Adrenal gland (tissue), 12 donors: ENCODE results near the gene VIT. TPM values are rescaled to one million over a fixed set of nuclear protein-coding genes. Genes with fewer than 3 reads are reported as not detected.

ENCODE experiments used
- DNase-seq, 7 donors: peaks; one replicate each; pipeline ENCODE4 v3.0.0-alpha.2; 2019 to 2020
- H3K27ac ChIP-seq, 5 donors: fragments of 200-600 bp; sonication (generic) in 4 of 5; 1 replicate in 3 of 5; 2 replicates in 2 of 5; pipeline versions ENCODE4 v1.5.1 to v1.8.0; 2016 to 2020; ENCODE audit warnings: mild to moderate bottlenecking in 1 of 5
- H3K27me3 ChIP-seq: fragments of 200-600 bp; 2 replicates; pipeline ENCODE4 v1.8.0; 2021
- H3K36me3 ChIP-seq, 2 donors: fragments of 200-600 bp; replicated peaks in 1 of 2; 1 replicate in 1 of 2; 2 replicates in 1 of 2; pipeline versions ENCODE4 v1.5.1 to v1.8.0; 2018 to 2022
- H3K4me1 ChIP-seq, 2 donors: fragments of 200-600 bp; replicated peaks in 1 of 2; 1 replicate in 1 of 2; 2 replicates in 1 of 2; pipeline versions ENCODE4 v1.5.1 to v1.8.0; 2018 to 2021
- H3K4me3 ChIP-seq, 4 donors: fragments of 200-600 bp; sonication (generic) in 3 of 4; one replicate each; pipeline ENCODE4 v1.5.1; 2016 to 2018
- H3K9me3 ChIP-seq, 3 donors: fragments of 200-600 bp; sonication (generic) in 1 of 3; replicated peaks in 1 of 3; 1 replicate in 2 of 3; 2 replicates in 1 of 3; pipeline versions ENCODE4 v1.5.1 to v1.8.0; 2016 to 2021
- CTCF ChIP-seq, 6 experiments: fragments of 450-650 bp in 4 of 6; fragments of 200-600 bp in 2 of 6; sonication (generic) in 1 of 6; IDR thresholded peaks; 1 replicate in 5 of 6; 2 replicates in 1 of 6; pipeline versions ENCODE4 v1.5.1 to v1.8.0; 2016 to 2021; ENCODE audit warnings: antibody characterized with exemption in 6 of 6, mild to moderate bottlenecking in 2 of 6, moderate library complexity in 1 of 6
- POLR2A ChIP-seq, 2 donors: fragments of 450-650 bp; IDR thresholded peaks; one replicate each; pipeline ENCODE4 v1.6.1; 2017; ENCODE audit warnings: antibody characterized with exemption in 2 of 2, mild to moderate bottlenecking in 2 of 2, moderate library complexity in 1 of 2
- WGBS, 4 donors: extraction: QIAGEN DNeasy Blood & Tissue Kit in 2 of 4; methylation state at CpG; one replicate each; pipeline versions ENCODE4 v1.1.5 to v1.1.7; 2013 to 2017; 5-methylcytosine and 5-hydroxymethylcytosine counted together
- intact Hi-C, 2 donors: fragments of 100-400 bp; cut with DNase I; formaldehyde crosslinking; loops; one replicate each; pipeline versions ENCODE4 v1.14.1 to v1.15.0; 2022 to 2023
- polyA plus RNA-seq, 3 donors: library from polyadenylated mRNA; stranded (reverse); fragments of 200-250 nt in 2 of 3; fragments of 350-450 nt in 1 of 3; fragmentation: Illumina TruSeq in 1 of 3; extraction: RNeasy Lipid Tissue Mini Kit (QIAGEN cat#74804) in 1 of 3; gene quantifications; one replicate each; pipeline ENCODE4 v1.2.3, GENCODE V29; 2013 to 2014
- total RNA-seq, 9 donors: library from RNA; depleted of rRNA in 4 of 9; stranded (reverse); fragments of >200 nt in 4 of 9; fragments of 120-200 nt in 1 of 9; fragmentation: NEBNext Ultra II Directional in 1 of 9; extraction: Animal tissue kit (Norgen Biotek cat#: 25700) in 1 of 9; gene quantifications; one replicate each; pipeline versions ENCODE4 v1.1.0 to v1.2.4, GENCODE V29; 2013 to 2023
- donor health status: healthy with polysubstance abuse.
- donor health status: Bipolar disorder and iron deficiency.
- donor health status: DM: yes; HTN: yes; CAD: no.
- donor health status: DM: no; HTN: no; CAD: no.
- donor health status: DM: no; HTN: no; CAD: no.
- donor health status: DM: yes; HTN: yes; CAD: no.

Gene VIT
- total and polyA plus RNA-seq, 12 donors, result 0.06 to 2.0 (median 0.40) TPM; not detected in 2

GRCh38 chr2:36700311-36700710, 3.8 kb downstream of the VIT start:
- TF ChIP-seq POLR2A (IDR thresholded peaks at IDR 0.05) (no peak), CTCF (IDR thresholded peaks at IDR 0.05) (no peak)
- no peaks in the 10 kb centered on the region for H3K27me3 ChIP-seq
- H3K9me3 ChIP-seq, result no peaks in the 10 kb centered on the region
- intact Hi-C loops, result no loop called here
- no peaks in the 10 kb centered on the region for H3K36me3 ChIP-seq
- no peak overlapping the region for H3K27ac ChIP-seq
- no peak overlapping the region for H3K4me3 ChIP-seq
- H3K4me1 ChIP-seq, result peaks cover 0 to 7% of the 10 kb centered on the region in 2 donors
- WGBS, 4 donors, result 87 to 90% (median 89%) methylated on average over 4 of the region's 4 CpGs
- no peak for DNase-seq

- 57 to 67% (median 62%) methylated on average over 5 of the region's 5 CpGs for WGBS, 4 donors
- no peak for DNase-seq
- no peak overlapping the region for H3K27ac ChIP-seq
- peaks cover 0 to 1% of the 10 kb centered on the region in 2 donors for H3K4me1 ChIP-seq
- TF ChIP-seq POLR2A (IDR thresholded peaks at IDR 0.05) (no peak), CTCF (IDR thresholded peaks at IDR 0.05) (no peak)
- no peaks in the 10 kb centered on the region for H3K27me3 ChIP-seq
- intact Hi-C loops, result no loop called here
- H3K9me3 ChIP-seq, result no peaks in the 10 kb centered on the region
- H3K4me3 ChIP-seq, result no peak overlapping the region
- no peaks in the 10 kb centered on the region for H3K36me3 ChIP-seq
These were observed 4.9 kb downstream of the VIT start for GRCh38 chr2:36701391-36701795.

- TF ChIP-seq CTCF (IDR thresholded peaks at IDR 0.05) (no peak), POLR2A (IDR thresholded peaks at IDR 0.05) (no peak)
- no peak overlapping the region for H3K4me3 ChIP-seq
- DNase-seq, result no peak
- no peaks in the 10 kb centered on the region for H3K36me3 ChIP-seq
- H3K9me3 ChIP-seq, result no peaks in the 10 kb centered on the region
- intact Hi-C loops, result no loop called here
- WGBS, 4 donors, result 38 to 50% (median 46%) methylated on average over 2 of the region's 2 CpGs
- no peak overlapping the region for H3K27ac ChIP-seq
- no peaks in the 10 kb centered on the region for H3K27me3 ChIP-seq
- H3K4me1 ChIP-seq, result no peaks in the 10 kb centered on the region
These were observed 5.4 kb downstream of the VIT start for GRCh38 chr2:36701918-36702317.

- Histone ChIP-seq H3K9me3 (no peaks in the 10 kb centered on the region), H3K36me3 (no peaks in the 10 kb centered on the region), H3K27me3 (no peaks in the 10 kb centered on the region), H3K4me1 (no peaks in the 10 kb centered on the region), H3K27ac (no peak overlapping the region), H3K4me3 (no peak overlapping the region)
- DNase-seq, result no peak
- intact Hi-C loops, result no loop called here
- WGBS, 4 donors, result 76 to 80% (median 77%) methylated on average over 2 to 3 of the region's 3 CpGs
- TF ChIP-seq POLR2A (IDR thresholded peaks at IDR 0.05) (no peak), CTCF (IDR thresholded peaks at IDR 0.05) (no peak)
These were observed 6.3 kb downstream of the VIT start for GRCh38 chr2:36702781-36703180.
